Vagina (tissue), 2 donors: ENCODE measurements around the gene CDC45. TPM values are rescaled to one million over a fixed set of nuclear protein-coding genes. Genes with fewer than 3 reads are reported as not detected.
A peak's percentile ranks its signal among the peaks of the same experiment; 100 is the strongest.

Source experiments
- DNase-seq, 2 donors: peaks; one replicate each; pipeline ENCODE4 v3.0.0-alpha.2; 2017; ENCODE audit errors: extremely low spot score in 2 of 2
- H3K27ac ChIP-seq: fragments of 200-600 bp; sonication (generic); one replicate; pipeline ENCODE4 v1.5.1; 2019
- H3K27me3 ChIP-seq: fragments of 200-600 bp; sonication (generic); one replicate; pipeline ENCODE4 v1.5.1; 2019
- H3K36me3 ChIP-seq, 2 donors: fragments of 200-600 bp; sonication (generic); one replicate each; pipeline ENCODE4 v1.5.1; 2017 to 2019
- H3K4me1 ChIP-seq: fragments of 200-600 bp; sonication (generic); one replicate; pipeline ENCODE4 v1.5.1; 2019
- H3K4me3 ChIP-seq, 2 donors: fragments of 200-600 bp; sonication (generic); 1 replicate in 1 of 2; 2 replicates in 1 of 2; pipeline ENCODE4 v1.5.1; 2016 to 2019
- H3K9me3 ChIP-seq: fragments of 200-600 bp; sonication (generic); one replicate; pipeline ENCODE4 v1.5.1; 2019
- POLR2A ChIP-seq, 2 donors: fragments of 450-650 bp; IDR thresholded peaks; one replicate each; pipeline ENCODE4 v1.6.1; 2017; ENCODE audit warnings: antibody characterized with exemption in 2 of 2, mild to moderate bottlenecking in 2 of 2, moderate library complexity in 2 of 2
- POLR2AphosphoS5 ChIP-seq, 2 donors: sonication (generic); formaldehyde crosslinking; IDR thresholded peaks; one replicate each; pipeline ENCODE4 v1.9.0; 2017; ENCODE audit warnings: antibody characterized with exemption in 2 of 2, mild to moderate bottlenecking in 2 of 2, low read depth in 1 of 2; ENCODE audit not compliant: insufficient read depth in 1 of 2
- intact Hi-C: fragments of 100-400 bp; cut with DNase I; formaldehyde crosslinking; loops from one replicate; pipeline ENCODE4 v1.15.1; 2023
- total RNA-seq: library from RNA; depleted of rRNA; stranded (reverse); fragments of >200 nt; gene quantifications from one replicate; pipeline ENCODE4 v1.2.3, GENCODE V29; 2016
- TF ChIP-seq, protein P1 (sequence below), 3 experiments: fragments of 450-650 bp in 2 of 3; fragments of 200-600 bp in 1 of 3; sonication (generic) in 1 of 3; IDR thresholded peaks; one replicate each; pipeline ENCODE4 v1.5.1; 2017 to 2019; ENCODE audit warnings: antibody characterized with exemption in 3 of 3, mild to moderate bottlenecking in 2 of 3, moderate library complexity in 2 of 3

CDC45 gene
- total RNA-seq, 1 donor from 2014 or later, result 0.74 TPM

DNA sequence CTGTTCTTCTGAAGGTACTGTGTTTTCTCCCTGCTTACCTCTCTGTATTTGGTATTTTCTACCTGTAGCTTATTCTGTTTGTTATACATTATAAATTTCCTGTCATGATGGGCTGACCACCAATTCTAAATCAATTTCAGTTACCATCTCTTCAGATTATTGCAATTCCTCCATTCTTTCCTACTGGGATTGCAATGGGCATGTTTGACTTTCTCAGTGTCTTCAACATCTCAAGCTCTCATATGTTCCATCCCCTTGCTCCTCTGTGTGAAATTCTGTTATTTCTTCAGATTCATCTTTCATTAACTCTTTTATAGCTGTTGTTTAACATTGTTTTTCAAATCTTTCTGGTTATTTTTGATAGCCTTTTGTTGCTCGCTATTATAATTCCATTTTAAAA, 16.7 kb upstream of the CDC45 start:
- intact Hi-C loops, result no loop called here
- H3K9me3 ChIP-seq, result no peaks in the 10 kb centered on the region
- H3K4me1 ChIP-seq, result no peaks in the 10 kb centered on the region
- H3K36me3 ChIP-seq, result peaks cover 0 to 52% of the 10 kb centered on the region in 2 donors
- no peak for TF ChIP-seq POLR2A (IDR thresholded peaks at IDR 0.05)
- TF ChIP-seq POLR2AphosphoS5 (IDR thresholded peaks at IDR 0.05; ENCODE audit: insufficient read depth in 1 of 2, low read depth in 1 of 2), result no peak
- TF ChIP-seq, protein P1, sequence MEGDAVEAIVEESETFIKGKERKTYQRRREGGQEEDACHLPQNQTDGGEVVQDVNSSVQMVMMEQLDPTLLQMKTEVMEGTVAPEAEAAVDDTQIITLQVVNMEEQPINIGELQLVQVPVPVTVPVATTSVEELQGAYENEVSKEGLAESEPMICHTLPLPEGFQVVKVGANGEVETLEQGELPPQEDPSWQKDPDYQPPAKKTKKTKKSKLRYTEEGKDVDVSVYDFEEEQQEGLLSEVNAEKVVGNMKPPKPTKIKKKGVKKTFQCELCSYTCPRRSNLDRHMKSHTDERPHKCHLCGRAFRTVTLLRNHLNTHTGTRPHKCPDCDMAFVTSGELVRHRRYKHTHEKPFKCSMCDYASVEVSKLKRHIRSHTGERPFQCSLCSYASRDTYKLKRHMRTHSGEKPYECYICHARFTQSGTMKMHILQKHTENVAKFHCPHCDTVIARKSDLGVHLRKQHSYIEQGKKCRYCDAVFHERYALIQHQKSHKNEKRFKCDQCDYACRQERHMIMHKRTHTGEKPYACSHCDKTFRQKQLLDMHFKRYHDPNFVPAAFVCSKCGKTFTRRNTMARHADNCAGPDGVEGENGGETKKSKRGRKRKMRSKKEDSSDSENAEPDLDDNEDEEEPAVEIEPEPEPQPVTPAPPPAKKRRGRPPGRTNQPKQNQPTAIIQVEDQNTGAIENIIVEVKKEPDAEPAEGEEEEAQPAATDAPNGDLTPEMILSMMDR (IDR thresholded peaks at IDR 0.05), result no peak
- no peak overlapping the region for H3K4me3 ChIP-seq
- H3K27me3 ChIP-seq, result no peaks in the 10 kb centered on the region
- no peak overlapping the region for H3K27ac ChIP-seq
- no peak for DNase-seq

DNA sequence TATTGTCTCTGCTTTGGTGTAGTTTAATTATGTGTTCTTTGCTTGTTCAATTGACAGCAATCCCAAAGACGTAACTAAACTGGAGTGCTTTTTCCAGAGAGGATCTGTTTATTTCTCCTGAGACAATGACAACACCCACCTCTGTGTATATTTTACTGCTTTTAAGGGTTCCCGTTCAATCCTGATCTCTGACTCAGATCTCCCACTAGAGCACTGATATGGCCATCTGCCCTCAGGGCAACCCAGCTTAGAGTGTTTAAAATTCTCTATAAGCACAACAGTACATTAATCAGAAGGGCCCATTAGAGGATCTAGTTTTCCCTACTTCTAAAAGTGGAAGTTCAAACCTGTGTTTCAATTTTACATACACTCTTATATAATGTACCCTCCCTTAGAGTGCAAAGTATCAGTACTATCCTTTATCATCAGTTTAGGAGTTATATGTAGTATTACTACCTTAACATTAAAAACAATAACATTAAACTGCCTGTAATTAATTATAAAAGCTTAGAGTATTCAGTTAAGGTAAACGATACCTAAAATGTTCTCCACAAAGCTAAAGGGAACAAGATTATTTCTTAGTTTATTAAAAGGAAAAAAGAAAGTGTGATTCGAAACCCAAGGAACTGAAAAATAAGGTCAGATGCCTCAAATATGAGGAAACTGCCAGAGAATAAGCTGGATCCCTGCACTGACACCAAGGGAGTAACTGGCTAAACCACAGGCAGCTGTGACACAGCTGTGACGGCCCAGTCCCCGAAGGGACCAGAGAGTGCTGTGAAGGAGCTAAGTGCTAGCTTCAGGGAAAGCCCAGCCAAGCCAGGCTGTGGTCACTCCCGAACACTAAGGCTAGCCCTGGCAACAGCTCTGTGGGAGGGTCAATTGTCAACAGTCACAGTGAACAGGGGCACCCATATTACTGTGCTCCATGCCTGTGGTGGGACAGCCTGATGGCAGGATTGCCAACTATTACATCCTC, 15.9 kb upstream of the CDC45 start:
- Histone ChIP-seq H3K9me3 (no peaks in the 10 kb centered on the region), H3K4me1 (no peaks in the 10 kb centered on the region), H3K4me3 (no peak overlapping the region), H3K27ac (no peak overlapping the region), H3K36me3 (peaks cover 0 to 57% of the 10 kb centered on the region in 2 donors), H3K27me3 (no peaks in the 10 kb centered on the region)
- DNase-seq, result no peak
- intact Hi-C loops, result no loop called here
- TF ChIP-seq POLR2A (IDR thresholded peaks at IDR 0.05) (no peak), POLR2AphosphoS5 (IDR thresholded peaks at IDR 0.05; ENCODE audit: insufficient read depth in 1 of 2, low read depth in 1 of 2) (no peak)
- TF ChIP-seq, protein P1 (IDR thresholded peaks at IDR 0.05), result no peak

DNA sequence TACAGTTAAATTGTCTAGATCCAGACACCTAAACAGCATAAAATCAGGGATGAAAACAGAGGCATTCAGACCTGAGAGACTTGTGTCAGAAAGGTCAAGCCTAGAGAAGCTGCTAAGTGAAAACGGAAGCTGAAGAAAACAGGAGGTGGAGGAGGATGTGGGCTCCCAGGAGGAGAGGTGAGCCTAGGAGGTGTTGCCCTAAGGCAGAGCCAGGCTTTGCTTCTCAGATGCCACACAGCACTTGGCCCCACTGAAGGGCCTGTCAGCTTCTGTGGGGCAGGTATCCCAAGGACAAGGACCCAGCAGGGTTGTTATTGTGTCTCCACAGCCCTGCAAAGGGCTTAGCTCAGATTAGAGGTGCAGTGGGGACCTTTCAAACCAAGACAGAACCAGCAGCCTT, 15.2 kb upstream of the CDC45 start:
- DNase-seq, result peak in 1 of 2 donors; percentile 20
- TF ChIP-seq POLR2AphosphoS5 (IDR thresholded peaks at IDR 0.05; ENCODE audit: insufficient read depth in 1 of 2, low read depth in 1 of 2), result no peak
- TF ChIP-seq, protein P1 (IDR thresholded peaks at IDR 0.05), result no peak
- TF ChIP-seq POLR2A (IDR thresholded peaks at IDR 0.05), result no peak
- Histone ChIP-seq H3K4me1 (no peaks in the 10 kb centered on the region), H3K9me3 (no peaks in the 10 kb centered on the region), H3K27me3 (no peaks in the 10 kb centered on the region), H3K36me3 (peaks cover 0 to 65% of the 10 kb centered on the region in 2 donors), H3K27ac (no peak overlapping the region), H3K4me3 (no peak overlapping the region)
- intact Hi-C loops, result no loop called here

DNA sequence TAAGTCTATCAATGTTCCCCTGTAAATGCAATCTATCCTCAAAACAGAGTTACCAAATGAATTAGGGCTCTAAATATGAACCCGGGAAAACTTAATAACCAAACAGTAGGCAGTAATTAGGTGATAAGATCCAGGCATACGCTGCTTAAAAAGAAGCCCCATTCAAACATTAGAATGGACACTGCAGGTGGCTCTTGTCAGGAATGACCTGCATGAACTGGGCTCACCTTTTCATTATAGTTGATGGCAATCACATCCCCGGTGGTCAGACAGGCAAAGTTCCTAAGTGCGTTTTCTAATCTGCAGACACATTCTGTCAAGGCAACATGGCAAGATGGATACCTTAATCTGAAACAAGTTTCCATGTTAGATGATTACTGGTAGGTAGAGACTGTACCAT, 14.7 kb upstream of the CDC45 start:
- TF ChIP-seq POLR2A (IDR thresholded peaks at IDR 0.05), result no peak
- TF ChIP-seq POLR2AphosphoS5 (IDR thresholded peaks at IDR 0.05; ENCODE audit: insufficient read depth in 1 of 2, low read depth in 1 of 2), result no peak
- TF ChIP-seq, protein P1 (IDR thresholded peaks at IDR 0.05), result no peak
- H3K4me3 ChIP-seq, result no peak overlapping the region
- H3K36me3 ChIP-seq, result peaks cover 0 to 69% of the 10 kb centered on the region in 2 donors

More for the DNA sequence above, 14.7 kb upstream of the CDC45 start:
- DNase-seq, result peak in 1 of 2 donors; percentile 3
- no peaks in the 10 kb centered on the region for H3K27me3 ChIP-seq
- intact Hi-C loops, result no loop called here
- no peak overlapping the region for H3K27ac ChIP-seq
- H3K9me3 ChIP-seq, result no peaks in the 10 kb centered on the region
- H3K4me1 ChIP-seq, result no peaks in the 10 kb centered on the region
